Hematopoietic multipotent progenitor cell treated with erythropoietin and hydrocortisone succinate and interleukin-3 and kit ligand, for 17 days (in vitro differentiated cells): Measurements from ENCODE around the gene HOXC11.

Source experiments
- DNase-seq: peaks from one replicate; pipeline ENCODE4 v3.0.0-alpha.2; 2015; ENCODE audit warnings: low spot score

Gene HOXC11

GRCh38 chr12:53972722-53973235 is at the start of gene HOXC11:
TSS of gene HOXC11 (plus strand) at chr12:53973126. CDS start at chr12:53973242, 116 bp downstream.
- DNase-seq, result no peak

GRCh38 chr12:53924521-53925405 is 48.2 kb upstream of the HOXC11 start:
- no peak for DNase-seq

- DNase-seq, result no peak
These were observed 45.5 kb upstream of the HOXC11 start for GRCh38 chr12:53927220-53928029.

- no peak for DNase-seq
These were observed 44.7 kb upstream of the HOXC11 start for GRCh38 chr12:53928054-53928835.

- no peak for DNase-seq
These were observed 43.4 kb upstream of the HOXC11 start for GRCh38 chr12:53929527-53929926.

GRCh38 chr12:53930591-53931255 is 42.2 kb upstream of the HOXC11 start:
- DNase-seq, result no peak

GRCh38 chr12:53931844-53932581 is 40.9 kb upstream of the HOXC11 start:
- DNase-seq, result no peak

GRCh38 chr12:53932915-53933314 is 40.0 kb upstream of the HOXC11 start:
- DNase-seq, result no peak

GRCh38 chr12:53935383-53936341 is 37.3 kb upstream of the HOXC11 start:
- no peak for DNase-seq

- no peak for DNase-seq
These were observed 35.8 kb upstream of the HOXC11 start for GRCh38 chr12:53937099-53937498.

- no peak for DNase-seq
These were observed 35.2 kb upstream of the HOXC11 start for GRCh38 chr12:53937596-53938325.

- no peak for DNase-seq
These were observed 34.4 kb upstream of the HOXC11 start, which contains the start of gene HOXC13 for GRCh38 chr12:53938326-53939140. TSS of gene HOXC13 (plus strand) at chr12:53938831. CDS start at chr12:53938907, 76 bp downstream.

- DNase-seq, result no peak
These were observed 33.5 kb upstream of the HOXC11 start for GRCh38 chr12:53939141-53940108.

GRCh38 chr12:53940443-53941014 is 32.4 kb upstream of the HOXC11 start:
- DNase-seq, result no peak

GRCh38 chr12:53941187-53941586 is 31.7 kb upstream of the HOXC11 start:
- DNase-seq, result no peak

- DNase-seq, result no peak
These were observed 31.2 kb upstream of the HOXC11 start for GRCh38 chr12:53941750-53942149.
